HUDEP-2 (cell line): ENCODE results near the gene ATP6V1C2.
"Not testable (repeated sequence)": the region's sequence is repeated elsewhere in the genome, so short reads cannot be mapped to it uniquely, and the experiment has no call there.

Experiments used
- DNase-seq, 76 experiments: peaks; one replicate each; lab custom pipeline; 2025; ENCODE audit not compliant: unreplicated experiment in 76 of 76; lab: John Stamatoyannopoulos, UW

ATP6V1C2 gene

DNA sequence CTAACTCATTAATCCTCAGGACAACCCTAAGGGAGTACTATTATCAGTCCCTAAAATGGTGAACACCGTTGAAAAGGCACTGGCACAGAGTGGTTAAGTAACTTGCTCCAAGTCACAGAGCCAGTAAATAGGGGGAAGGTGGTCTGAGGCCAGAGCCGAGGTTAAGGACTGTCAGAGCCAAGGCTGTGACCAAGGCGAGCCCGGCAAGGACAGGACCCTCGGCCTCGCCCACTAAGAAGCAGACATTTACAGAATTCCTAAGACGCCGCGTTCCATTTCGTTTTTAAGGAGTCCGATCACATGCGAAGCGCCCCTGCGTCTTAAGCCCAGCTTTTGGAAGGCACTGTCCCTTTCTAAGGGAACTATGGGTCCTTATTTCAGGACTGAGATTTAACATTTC, 90.1 kb downstream of the ATP6V1C2 start:
- DNase-seq: peak in 1 of 76 experiments; percentile 9

DNA sequence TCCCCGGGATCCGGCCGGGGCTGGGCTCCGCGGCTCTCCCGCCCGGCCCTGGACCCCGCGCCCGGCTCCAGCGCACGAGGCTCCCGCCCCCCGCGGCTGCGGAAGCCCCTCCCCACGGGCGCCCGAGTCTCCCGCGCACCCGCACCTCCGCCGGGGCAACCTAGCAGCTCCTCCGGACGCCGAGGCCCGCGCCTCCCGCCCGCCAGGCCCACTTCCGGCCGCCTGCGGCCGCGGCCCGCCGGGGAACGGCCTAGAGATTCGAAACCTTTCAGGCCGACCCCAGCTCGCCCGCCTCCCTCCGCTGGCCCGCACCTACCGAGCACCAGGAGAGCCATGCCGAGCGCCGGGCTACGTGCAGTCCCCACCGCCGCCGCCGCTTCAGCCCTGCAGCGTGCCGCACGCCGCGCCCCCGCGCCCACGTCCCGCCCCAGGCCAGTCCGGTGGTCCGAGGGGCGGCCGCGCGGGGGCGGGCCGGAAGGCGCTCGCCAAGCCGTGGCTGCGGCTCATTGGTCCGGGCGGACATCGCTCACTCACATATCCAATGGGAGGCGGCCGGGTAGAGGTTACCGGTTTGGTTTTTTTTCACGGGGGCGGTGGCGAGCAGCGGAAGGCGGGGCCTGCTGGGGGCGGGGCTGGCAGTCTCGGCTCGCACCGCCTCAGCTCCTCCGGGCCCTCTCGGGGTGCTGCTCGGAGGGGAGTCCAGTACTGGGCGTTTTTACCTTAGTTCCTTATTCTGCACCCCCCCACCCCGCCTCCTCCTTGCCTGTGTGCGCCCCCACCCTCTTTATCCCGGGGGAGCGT, 91.1 kb downstream of the ATP6V1C2 start, which contains the start of gene PDIA6:
TSS of gene PDIA6 (minus strand) at position 424 of the 801 bp plus-strand sequence. CDS start at position 335, 89 bp downstream.
- DNase-seq: peak in 74 of 76 experiments; percentile 60 to 97 (median 94)

DNA sequence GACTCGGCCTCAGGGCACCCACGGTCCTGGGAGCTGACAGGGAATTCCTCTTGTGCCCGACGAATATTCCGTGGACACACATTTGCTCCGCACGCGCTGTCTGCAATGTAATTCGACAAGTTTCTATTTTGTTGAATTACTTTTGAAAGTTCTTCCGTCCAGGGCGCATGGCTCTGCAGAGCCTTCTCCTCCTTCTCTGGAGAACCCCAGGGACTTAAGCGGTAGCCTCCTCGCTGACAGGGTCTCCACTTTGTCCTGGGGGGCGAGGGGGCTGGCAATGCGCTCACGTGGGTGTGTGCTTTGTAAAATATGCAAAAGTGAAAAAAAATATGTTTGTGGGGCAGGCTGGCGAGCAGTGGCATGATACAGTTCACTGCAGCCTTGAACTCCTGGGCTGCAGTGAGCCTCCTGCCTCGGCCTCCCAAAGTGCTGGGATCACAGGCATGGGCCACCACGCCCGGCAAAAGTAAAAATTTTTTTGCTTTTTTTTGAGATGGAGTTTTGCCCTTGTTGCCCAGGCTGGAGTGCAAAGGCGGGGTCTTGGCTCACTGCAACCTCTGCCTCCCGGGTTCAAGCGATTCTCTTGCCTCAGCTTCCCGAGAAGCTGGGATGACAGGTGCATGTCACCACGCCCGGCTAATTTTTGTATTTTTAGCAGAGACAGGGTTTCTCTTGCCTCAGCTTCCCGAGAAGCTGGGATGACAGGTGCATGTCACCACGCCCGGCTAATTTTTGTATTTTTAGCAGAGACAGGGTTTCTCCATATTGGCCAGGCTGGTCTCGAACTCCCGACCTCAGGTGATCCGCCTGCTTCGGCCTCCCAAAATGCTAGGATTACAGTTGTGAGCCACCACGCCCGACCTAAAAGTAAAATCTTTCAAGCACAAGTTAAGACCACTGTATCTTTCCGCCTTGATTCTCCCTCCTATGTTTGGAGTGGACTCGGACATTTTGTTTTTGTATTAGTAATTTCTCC, 92.0 kb downstream of the ATP6V1C2 start:
- DNase-seq: peak in 10 of 76 experiments; percentile 20 to 59 (median 38)

DNA sequence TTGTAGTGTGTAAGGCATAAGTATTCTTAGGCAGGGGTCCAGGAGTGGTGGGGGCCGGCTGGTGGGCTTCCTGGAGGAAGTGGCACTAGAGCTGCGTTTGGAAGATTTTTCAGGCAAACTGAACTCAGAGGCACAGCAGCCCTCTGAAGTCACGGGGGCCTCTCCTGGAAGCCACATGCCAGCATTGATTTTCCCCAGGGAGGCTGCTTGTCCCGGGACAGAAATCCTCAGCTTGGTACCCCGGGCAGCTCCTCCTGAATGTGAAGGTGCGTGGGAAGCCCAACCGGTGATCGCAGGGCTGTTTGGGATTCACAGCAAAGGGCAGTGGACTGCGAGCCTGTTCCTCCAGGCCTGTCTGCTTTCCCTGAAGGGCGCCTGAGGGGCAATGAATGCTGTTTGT, 92.7 kb downstream of the ATP6V1C2 start:
- DNase-seq: no peak

- DNase-seq: no peak
These were observed 93.3 kb downstream of the ATP6V1C2 start for GRCh38 chr2:10814571-10815331.

DNA sequence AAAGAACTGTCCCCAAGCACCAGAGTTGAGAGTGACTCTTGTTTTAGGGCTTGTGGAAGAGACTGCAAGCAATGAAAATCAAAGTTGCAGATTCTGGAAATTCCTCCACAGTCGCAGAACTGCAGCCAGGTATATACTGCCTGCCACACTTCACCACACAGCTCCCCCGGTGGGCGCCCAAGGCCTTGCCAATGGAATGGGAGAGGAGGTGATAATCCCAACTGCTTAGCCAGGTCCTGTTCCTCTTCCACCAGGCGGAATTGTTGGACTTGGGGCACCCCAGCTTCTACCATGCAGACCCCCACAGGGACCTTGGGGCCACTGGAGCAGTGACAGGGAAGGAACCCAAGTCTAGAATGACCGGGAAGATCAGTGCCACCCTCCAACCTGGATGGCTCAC, 96.0 kb downstream of the ATP6V1C2 start:
- peak in 10 of 76 experiments; percentile 3 to 30 (median 16) for DNase-seq

GRCh38 chr2:10818305-10818704, 96.9 kb downstream of the ATP6V1C2 start:
- DNase-seq: not testable (repeated sequence)

- DNase-seq: no peak
These were observed 97.6 kb downstream of the ATP6V1C2 start for GRCh38 chr2:10818984-10819383.

GRCh38 chr2:10819714-10820314, 98.4 kb downstream of the ATP6V1C2 start:
- DNase-seq: no peak

DNA sequence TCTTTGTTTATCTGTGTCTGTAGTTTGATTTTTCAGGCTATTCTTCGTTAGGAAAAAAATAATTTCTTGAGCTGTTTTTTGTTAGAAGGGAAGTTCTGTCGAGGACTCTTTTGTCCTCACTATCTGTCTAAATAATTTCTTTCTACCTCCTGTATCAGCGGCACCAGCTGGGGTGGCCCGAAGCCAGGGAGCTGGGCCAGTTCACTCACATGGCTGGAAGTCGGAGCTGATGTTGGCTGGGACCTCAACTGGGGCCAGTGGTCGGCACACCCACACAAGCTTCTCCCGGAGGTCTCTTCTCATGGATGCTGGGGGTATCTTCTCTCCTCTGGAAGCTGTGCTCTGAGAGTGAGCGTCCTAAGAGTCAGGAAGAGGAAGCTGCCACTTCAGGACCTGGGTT, 99.1 kb downstream of the ATP6V1C2 start:
- peak in 64 of 76 experiments; percentile 8 to 84 (median 54) for DNase-seq

GRCh38 chr2:10820978-10821695, 99.7 kb downstream of the ATP6V1C2 start:
- peak in 2 of 76 experiments; percentile 9 to 16 for DNase-seq

DNA sequence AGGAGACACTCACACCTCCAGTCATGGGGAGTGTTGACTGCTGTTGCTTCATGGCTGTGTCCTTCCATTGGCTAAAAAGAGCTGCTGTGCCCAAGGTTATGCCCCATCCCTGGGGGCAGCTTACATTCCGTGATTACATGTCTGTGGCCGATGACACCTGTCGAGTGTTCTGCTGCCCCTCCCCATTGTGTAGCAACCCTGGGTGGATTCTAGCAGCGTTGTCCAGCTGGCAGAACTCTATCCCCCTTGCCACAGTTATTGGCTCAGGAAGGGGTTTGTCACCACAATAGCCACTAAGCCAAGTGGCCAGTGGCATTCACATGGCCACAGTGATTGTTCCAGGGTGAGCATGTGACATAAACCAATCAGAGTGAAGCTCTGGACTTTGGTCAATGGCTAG, 102.8 kb downstream of the ATP6V1C2 start:
- no peak for DNase-seq

- DNase-seq: no peak
These were observed 104.6 kb downstream of the ATP6V1C2 start for GRCh38 chr2:10826026-10826425.

DNA sequence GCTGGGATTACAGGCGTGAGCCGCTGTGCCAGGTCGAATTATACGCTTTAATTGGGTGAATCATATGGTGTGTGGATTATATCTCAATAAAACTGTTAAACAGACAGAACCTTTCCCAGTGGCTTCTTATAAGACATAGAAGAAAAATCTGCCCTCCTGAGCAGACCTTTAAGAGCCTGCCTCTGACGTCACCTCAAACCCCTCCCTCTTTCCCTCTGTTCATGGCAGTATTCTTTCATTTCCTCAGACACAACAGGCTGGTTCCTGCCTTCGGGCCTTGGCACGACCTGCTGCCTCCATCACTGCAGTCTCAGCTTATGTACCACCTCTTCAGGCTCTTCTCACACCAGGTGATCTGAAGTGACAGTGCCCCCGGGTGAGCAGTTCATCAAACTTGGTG, 105.2 kb downstream of the ATP6V1C2 start:
- no peak for DNase-seq

DNA sequence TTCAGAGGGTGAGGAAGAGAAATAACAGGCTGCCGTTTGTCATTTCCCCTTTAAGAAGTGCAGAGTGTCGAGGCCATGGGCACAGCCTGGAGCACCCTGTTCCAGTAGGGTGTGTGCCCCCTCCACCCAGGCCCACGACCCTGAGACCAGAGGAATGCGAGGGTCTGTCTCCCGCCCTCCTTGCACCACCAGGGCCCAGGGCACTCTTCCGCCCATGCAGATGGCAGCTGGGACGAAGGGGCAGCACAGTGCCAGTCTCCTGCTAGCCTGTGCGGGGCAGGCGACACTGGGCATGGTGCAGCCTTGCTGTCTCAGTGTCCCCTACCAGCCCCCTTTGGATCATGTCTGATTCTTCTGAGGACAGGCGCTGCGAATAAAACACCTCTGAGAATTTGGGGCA, 106.9 kb downstream of the ATP6V1C2 start:
- DNase-seq: no peak

DNA sequence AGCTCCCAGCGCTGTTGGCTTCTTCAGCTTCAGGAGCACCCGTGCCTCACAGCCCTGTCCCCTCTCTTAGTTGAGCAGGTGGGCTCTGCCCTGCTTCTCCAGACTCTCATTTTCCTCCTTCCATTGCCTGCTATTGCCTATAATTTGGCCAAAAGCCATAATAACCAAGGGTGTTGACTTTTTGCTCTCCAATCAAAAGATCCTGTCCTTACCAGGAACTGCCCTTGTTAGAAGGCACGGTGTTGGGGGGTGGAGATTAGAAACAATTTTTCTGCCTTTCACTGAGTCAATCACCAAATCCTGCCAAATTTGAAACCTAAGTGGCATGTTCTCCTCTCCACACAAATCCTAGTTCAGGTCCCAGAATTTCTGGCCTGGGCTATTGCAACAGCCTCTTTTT, 107.9 kb downstream of the ATP6V1C2 start:
- DNase-seq: peak in 11 of 76 experiments; percentile 3 to 66 (median 24)

- no peak for DNase-seq
These were observed 108.8 kb downstream of the ATP6V1C2 start for GRCh38 chr2:10830203-10830602.

DNA sequence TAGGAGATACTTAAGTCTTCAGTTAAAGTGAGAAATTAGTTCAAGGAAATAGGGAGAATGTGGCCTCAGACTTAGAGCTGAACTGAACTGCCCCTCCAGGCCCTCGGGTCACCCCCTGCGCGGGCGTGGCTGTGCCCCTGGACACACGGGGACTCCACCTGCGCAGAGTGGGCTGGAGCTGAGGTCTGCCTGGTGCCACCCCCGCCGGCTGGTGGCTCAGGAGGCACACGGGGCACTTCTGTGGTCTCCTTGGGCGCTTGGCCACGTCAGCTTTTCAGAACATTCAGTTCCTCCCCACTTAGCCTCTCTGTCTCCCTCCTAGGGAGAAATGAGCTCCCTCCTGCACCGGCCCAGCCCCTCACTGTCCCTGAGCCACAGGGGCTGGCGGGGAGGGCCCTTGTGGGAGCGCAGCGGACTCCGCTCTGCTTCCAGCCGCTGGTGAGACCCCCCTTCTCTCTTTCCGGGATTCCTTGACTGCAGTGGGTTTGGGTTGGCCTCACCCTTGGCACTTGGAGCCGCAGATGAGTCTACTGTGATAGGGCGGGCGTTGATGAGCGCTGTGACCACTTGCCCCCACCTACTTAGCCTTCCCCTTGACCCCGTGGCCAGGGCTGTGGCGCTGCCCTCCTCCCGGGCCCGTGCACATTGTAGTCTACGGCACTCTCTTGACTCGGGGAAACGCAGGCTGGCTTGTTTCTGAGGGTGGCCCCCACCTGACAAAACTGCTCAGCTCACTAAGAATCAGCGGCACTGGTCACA, 109.4 kb downstream of the ATP6V1C2 start:
- no peak for DNase-seq
